Tongue (tissue), 2 donors: ENCODE data around the gene COPS3. TPM values are rescaled to one million over a fixed set of nuclear protein-coding genes. Genes with fewer than 3 reads are reported as not detected.
A peak's percentile ranks its signal among the peaks of the same experiment; 100 is the strongest.

ENCODE experiments used
- DNase-seq: peaks from one replicate; pipeline ENCODE4 v3.0.0-alpha.2; 2015
- total RNA-seq: library from RNA; depleted of rRNA; stranded (reverse); fragments of >200 nt; gene quantifications from one replicate; pipeline ENCODE4 v1.2.3, GENCODE V29; 2014

The COPS3 gene
- total RNA-seq, 1 donor from 2014 or later, result 86.8 TPM

DNA sequence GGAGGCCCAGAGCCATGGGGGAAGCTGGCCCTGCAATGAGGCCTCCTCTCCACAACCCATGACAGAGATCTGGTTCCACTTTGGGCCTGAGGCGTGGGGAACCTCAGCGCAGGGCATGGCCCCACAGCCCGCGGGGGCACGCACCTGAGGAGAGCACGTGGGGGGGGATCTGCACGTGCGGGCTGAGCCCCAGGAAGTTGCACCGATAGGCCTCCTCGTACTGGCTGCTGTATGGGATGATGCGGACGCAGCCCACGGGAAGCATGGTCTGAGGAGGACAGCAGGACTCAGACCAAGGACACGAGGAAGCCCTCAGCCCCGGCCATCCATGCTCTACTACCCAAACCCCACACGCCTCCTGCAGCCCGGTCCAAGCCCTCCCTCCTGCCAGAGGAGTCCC, 64.8 kb downstream of the COPS3 start:
- DNase-seq, result no peak

DNA sequence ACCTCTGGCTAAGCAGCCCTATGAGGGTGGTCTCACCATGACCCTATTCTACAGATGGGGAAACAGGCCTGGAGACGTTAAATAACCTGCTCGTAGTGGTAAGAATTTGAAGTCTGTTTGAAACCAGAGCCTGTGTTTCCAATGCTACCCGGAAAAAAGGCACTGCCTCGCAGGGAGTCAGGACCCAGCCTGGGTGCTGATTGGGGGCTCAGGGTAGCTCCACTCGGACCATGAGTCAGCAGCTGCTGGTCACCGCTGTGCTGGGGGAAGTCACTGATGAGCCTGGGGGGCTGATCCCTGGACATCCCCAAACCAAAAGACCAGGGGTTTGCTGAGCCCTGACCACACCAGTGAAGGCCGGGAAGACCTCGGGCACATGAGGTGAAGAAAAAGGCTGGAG, 65.5 kb downstream of the COPS3 start:
- no peak for DNase-seq

DNA sequence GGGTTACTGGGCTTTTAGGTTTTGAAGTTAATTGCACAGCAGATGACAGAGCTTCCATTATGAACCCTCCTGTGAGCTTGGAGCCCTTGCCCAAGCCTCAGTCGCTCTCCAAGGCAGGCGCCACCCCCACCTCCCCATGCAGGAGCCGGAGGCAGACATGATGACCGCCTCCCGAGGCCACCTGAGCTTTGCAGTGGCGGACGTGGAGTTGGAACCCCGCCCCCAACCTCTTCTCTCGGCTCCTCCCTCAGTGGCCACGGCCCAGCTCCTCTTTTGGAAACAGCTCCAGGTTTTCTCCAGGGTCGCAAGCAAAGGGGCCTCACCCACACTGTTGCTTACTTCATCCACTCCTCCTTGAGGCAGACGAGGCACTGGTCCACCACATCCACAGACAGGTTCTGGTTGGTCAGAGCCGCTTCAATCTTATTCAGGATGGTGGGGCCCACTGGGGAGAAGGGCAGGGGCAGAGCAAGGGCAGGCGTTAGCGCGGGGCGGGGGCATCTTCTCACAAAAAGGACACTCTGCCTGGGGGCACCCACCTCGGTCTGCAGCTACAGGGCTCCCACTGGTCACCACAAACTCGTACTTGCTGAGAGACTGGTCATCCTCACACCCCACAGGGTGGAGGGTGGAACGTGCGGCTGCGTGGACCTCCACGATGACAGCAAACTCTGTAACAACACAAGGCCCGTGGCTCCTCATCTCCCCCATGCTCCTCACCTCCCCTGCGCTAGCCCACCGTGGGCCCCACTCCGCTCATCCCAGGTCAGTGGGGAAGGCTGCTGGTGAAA, 66.2 kb downstream of the COPS3 start:
- DNase-seq, result no peak

DNA sequence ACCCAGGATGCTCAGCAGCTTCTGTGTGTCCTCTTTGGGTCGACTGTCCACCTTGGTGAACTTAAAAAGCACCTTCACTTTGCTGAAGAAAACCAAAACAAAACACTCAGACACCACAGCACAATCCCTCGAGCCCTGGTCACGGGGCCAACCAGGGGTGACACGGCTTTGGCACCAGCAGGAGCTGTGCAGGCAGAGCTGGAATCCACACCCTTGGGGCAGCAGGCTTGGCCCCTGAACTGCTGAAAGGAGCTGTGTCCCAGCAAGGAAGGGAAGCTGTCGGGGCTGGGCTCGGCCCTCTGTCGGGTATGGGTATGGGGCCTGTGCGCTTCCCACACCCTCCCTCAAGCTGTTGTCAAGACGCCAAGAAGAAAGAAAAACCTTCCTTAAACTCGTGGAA, 67.3 kb downstream of the COPS3 start:
- DNase-seq, result no peak

DNA sequence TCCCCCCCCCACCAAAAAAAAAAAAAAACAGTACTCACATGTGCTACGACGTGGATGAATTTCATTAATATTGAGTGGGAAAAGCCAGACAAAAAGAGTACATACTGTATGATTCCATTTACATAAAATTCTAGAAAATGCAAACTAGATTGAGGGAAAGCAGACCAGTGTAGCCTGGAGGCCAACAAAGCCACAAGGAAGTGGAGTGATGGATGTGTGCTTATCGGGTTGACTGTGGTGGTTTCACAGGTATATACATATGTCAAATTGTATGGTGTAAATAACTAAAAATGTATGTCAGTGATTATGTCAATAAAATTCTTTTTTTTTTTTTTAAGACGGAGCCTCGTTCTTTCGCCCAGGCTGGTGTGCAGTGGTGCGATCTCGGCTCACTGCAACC, 73.0 kb downstream of the COPS3 start:
- DNase-seq, result no peak

DNA sequence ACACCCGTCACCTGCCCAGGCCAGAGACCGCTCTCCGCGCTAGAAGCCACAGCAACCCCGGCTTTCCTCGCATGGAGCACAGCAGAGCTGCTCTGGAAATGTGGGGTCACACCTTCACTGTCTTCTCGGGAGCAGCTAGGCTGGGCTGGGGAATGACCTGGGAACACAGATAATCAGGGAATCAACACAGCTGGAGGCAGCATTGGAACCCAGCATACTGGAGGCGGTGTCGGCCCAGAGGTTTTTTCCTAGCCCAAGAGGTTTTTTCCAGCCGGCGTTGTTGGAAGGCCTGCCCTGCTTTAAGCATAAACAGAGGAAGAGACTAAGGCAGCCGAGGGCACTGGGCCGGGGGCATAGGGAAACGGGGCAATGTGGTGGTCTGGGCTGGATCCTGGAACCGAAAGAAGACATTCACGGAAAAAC, 74.1 kb downstream of the COPS3 start:
- DNase-seq, result no peak

DNA sequence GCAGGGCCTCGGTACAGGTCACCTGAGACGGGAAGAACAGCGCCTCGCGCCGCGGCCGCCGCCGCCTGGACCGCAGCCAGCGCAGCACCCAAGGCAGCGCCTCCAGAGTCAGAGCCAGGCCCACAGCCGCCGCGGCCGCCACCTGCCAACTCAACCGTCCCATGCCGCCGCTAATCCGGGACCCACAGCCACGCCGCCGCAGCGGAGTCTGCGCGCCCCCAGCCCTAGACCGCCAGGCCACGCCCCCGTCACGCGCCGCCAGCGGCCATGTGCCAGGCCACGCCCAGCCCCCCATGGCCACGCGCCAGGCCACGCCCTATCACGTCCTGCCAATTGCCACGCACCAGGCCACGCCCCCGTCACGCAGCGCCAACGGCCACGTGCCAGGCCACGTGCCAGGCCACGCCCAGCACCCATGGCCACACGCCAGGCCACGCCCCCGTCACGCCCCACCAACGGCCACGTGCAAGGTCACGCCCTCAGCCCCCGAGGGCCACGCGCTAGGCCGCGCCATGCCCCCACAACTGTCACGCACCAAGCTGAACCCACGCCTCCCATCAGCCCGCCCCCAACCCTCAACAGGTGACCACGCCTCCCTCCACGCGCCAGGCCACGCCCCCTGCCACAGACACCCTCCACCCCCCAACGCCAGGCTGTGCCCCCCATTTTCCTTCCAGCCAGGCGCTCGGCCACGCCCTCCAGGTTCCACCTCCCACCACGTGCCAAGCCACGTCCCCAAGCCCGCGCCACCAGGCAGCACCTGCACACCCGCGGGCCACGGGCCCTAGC, 74.7 kb downstream of the COPS3 start, which contains the start of gene PLD6:
Gene PLD6, minus strand, starts transcription at position 210 of the 789 bp plus-strand sequence. Its CDS starts 47 bp downstream, at position 163.
- DNase-seq, result peak; percentile 75

DNA sequence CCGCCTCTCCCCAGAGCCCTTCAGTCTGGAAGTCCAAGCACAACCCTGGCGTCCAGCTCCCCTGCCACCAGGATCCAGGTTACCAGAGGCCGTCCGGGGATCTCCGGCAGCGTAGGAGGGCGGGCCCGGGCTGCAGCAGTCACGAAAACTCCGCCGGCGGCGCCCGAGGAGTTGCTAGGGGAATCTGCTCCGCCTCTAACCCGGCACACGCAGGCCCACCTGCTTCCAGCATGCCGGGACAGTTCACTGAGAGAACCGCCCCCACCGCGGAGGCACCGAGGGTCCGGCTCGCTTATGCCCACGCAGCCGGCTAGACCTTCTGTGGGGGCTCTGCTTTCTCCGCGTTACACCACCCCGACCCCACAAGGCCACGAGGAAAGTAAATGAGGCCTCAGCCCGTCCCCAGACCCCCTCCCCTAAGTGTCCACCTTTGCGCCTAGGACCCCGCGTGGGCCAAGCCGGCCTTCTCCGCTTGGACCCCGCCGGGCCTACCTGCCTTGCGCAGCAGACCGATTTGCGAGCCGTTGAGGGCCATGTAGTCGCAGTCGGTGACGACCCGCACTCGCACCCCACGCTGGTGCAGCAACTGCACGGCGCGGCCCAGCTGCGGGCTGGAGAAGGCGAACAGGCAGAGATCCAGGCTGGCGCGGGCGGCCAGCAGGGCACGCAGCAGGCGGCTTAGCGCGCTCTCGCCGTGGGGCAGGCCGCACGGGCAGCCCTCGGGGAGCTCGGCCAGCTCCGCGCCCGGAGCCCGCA, 75.5 kb downstream of the COPS3 start:
- peak; percentile 74 for DNase-seq

DNA sequence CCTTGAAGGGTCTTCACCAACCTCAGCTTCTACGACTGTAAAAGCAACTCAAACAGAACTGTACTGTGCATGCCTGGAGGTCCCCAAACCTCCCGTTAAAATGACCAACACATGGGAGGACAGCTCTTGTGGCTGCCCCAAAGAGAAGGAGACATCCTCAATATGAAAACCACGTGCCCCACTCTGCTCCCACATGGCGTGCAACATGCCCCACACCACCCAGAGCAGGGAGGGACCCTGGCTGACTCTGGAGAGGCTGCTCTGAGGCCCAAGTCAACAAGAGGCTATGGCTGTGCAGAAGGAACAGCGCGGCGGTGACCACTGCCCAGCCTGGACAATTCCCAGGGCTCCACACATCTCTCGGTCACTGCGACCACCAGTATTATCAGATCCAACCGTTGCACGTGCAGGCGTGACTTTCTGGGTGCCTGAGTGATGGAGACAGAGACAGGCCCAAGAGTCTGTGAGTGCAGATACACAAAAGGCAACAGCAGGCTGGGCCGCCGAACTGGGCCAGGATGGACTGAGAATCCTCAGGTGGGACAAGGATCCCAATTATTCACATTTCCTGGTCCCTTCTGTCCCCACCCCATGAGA, 76.3 kb downstream of the COPS3 start:
- no peak for DNase-seq

DNA sequence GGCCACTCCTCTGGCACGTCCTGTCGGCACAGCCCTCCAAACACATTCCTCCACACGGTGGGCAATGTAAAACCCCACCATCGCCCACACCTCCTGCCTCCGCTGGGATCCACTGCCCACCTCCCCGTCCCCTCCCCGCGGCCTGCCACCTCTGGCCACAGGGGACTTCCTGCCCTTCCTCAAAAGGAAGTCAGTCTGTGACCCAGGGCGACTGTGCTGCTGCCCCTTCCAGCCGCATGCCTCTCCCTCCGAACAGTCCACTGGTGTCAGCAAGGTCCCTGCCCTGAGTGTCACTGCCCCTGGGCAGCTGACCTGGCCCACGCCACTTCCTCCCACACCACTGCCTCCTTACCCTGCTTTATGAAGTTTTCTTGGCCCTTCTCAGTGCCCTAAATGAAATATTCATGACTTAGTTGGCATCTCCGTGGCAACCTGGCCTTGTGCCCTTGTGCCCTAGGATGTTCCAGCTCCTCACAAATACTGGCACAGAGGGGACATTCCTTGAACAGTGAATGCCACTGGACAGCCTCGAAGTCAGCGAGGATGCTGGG, 76.9 kb downstream of the COPS3 start:
- no peak for DNase-seq

DNA sequence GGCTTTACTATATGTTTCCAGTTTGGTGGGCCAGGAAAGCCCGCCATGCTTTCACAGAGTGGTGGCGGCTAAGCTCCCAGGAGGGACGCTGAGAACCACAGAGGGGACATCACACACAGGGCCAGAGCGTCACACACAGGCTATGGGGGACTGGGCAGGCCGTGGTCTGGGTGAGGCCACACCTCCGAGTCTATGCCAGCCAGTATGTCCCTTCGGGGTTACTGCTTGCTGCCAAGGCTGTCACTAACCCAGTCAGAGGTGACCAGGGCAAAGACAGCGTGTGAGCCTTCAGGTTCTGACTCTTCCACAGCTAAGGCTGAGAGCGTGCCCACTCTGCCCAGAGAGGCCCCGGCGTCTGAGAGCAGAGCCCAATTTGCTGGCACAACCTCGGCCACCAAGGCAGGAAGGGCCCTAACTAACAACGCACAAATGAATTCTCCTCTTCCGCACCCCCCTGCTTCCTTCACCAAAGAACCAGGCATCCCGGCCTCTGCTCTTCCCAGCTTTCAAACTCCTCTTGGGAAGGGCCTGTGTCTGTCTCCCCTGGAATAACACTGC, 77.8 kb downstream of the COPS3 start:
- no peak for DNase-seq

DNA sequence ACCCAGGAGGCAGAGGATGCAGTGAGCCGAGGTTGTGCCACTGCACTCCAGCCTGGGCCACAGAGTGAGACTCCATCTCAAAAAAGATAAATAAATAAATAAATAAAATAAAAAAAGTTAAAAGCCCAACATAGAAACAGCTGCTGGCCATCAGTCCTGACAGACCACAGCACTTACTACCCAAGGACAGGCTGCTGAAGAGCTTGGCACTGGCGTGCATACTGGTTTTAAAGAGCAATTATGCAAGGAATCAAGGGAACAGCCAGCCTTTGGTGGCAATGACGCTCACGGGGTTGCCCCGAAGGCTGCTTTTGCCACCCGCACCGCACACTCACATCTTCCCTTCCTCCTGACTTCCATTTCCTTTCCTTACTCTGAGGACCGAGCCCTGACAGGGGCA, 79.1 kb downstream of the COPS3 start:
- DNase-seq, result no peak

DNA sequence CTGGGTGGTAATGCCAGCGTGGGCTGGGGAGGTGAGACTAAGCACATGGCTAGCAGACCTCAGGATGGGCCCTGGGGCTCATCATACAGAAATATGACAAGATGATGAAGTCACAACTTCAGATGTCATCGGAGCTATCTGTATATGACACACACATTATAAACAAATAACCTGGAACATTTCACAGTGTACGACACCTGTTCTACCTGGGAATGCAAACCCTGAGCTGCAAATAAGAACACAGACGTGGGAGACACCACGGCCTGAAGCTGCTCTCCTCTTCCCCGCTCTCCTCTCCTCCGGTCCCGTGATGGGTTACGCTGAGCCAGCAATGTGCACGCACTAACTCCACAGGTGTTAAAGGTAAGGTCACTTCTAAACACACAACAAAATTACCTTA, 79.8 kb downstream of the COPS3 start:
- no peak for DNase-seq

DNA sequence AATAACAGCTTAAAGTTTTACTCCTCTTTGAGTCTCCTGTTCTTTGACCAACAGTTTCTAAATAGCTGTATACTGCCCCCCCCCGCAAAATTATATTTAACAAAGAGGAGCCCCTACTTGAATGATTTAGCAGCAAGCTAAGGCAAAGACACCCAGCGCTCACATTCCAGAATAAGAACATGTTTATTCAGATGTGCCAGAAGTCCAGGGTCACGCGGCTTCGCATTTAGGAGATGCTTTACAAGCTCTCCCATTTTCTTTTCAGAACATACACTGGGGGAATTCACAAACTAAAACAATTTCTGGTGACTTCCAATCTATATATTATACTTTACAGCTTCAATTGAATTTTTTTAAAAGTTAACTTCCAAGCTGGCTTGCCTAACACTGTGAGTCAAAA, 80.2 kb downstream of the COPS3 start:
- peak; percentile 59 for DNase-seq

DNA sequence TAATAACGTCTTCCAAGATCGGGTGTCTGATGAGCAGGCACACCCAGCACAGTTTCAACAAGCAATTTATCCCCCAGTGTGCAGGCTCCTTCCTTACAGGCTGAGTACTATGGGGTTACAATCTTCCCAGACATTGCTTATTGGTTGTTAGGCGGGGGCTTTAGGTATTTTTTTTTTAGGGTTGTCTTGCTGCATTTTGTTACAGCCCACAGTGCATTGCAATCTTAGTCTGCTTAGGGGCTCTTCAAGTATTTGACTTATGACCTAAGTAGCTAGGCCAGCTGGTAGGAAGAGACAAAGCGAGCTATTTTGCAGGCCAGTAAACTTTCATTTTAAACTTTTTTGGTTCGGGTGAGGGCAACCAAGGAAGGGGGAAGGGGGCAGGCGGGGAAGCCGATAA, 80.7 kb downstream of the COPS3 start:
- no peak for DNase-seq

DNA sequence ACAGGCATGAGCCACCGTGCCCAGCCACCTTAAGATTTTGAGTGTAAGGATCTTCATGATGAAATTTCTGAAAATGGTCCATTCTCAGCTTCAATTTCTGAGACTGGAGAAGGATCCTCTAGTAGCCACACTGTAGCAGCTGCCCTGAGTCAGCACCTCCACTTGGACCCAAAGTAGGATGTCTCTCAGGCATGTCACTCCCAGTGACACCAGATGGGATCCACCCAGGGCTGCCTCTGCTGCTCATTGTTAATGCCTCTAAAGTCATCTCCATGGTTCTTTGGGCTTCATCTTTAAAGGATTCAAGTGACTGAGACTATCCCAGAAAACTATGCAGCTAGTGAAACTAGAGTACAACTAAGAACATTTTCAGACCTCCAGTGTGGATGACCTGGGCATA, 82.8 kb downstream of the COPS3 start:
- DNase-seq, result no peak

DNA sequence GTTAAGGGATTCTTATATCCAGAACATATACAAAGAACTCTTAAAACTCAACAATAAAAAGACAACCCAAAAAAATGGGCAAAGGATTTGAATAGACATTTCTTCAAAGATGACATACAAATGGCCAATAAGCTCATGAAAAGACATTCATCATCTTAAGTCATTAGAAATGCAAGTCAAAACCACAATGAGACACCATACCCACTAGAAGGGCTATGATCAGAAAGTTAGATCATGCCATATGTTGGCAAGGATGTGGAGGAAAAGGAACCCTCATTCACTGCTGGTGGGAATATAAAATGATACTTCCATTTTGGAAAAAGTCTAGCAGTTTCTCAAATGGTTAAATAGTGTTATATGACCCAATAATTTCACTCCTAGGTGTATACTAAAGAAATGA, 84.3 kb downstream of the COPS3 start:
- no peak for DNase-seq
